ENCODE data around the gene LRP1B.

GRCh38 chr2:140410695-140411094 lies 1720.1 kb downstream of the LRP1B start:
- TF ChIP-seq POLR2AphosphoS5 (IDR thresholded peaks at IDR 0.05; ENCODE audit: low read depth, low read length), result no peak
- no peak for TF ChIP-seq REST (IDR thresholded peaks at IDR 0.05; ENCODE audit: insufficient read depth in 1 of 2, low read depth in 2 of 2, low read length in 2 of 2)
- TF ChIP-seq TAF1 (IDR thresholded peaks at IDR 0.05; ENCODE audit: borderline replicate concordance, insufficient read depth, low read length), result no peak

Data from PFSK-1 (cell line).